Smooth muscle cell (in vitro differentiated cells): ENCODE measurements around the gene C10orf71. TPM values are rescaled to one million over a fixed set of nuclear protein-coding genes. Genes with fewer than 3 reads are reported as not detected.

Experiments used
- DNase-seq: peaks from one replicate; lab custom pipeline; 2025; ENCODE audit not compliant: unreplicated experiment; lab: John Stamatoyannopoulos, UW
- H2AFZ ChIP-seq: fragments of 200-600 bp; sonication (generic); 2 replicates; pipeline ENCODE4 v1.6.0; 2016; ENCODE audit warnings: antibody characterized with exemption, low read depth, mild to moderate bottlenecking
- H3F3A ChIP-seq: fragments of 200-600 bp; sonication (generic); 2 replicates; pipeline ENCODE4 v1.6.0; 2017; ENCODE audit warnings: antibody characterized with exemption, low read depth
- H3K27ac ChIP-seq: fragments of 200-600 bp; sonication (generic); 2 replicates; pipeline ENCODE4 v1.5.1; 2016; ENCODE audit warnings: low read depth, mild to moderate bottlenecking
- H3K27me3 ChIP-seq: fragments of 200-600 bp; sonication (generic); 2 replicates; pipeline ENCODE4 v1.6.1; 2016; ENCODE audit warnings: low read depth, mild to moderate bottlenecking
- H3K36me3 ChIP-seq: fragments of 200-600 bp; sonication (generic); 2 replicates; pipeline ENCODE4 v1.5.1; 2016; ENCODE audit warnings: low read depth
- H3K4me1 ChIP-seq: fragments of 200-600 bp; sonication (generic); 2 replicates; pipeline ENCODE4 v1.5.1; 2016; ENCODE audit warnings: low read depth
- H3K4me2 ChIP-seq: fragments of 200-600 bp; sonication (generic); 2 replicates; pipeline ENCODE4 v1.6.0; 2016; ENCODE audit warnings: mild to moderate bottlenecking
- H3K4me3 ChIP-seq: fragments of 200-600 bp; sonication (generic); 2 replicates; pipeline ENCODE4 v1.5.1; 2016; ENCODE audit warnings: mild to moderate bottlenecking
- H3K79me2 ChIP-seq: fragments of 200-600 bp; sonication (generic); 2 replicates; pipeline ENCODE4 v1.6.0; 2016; ENCODE audit warnings: low read depth, mild to moderate bottlenecking
- H3K9ac ChIP-seq: fragments of 200-600 bp; sonication (generic); 2 replicates; pipeline ENCODE4 v1.6.0; 2016; ENCODE audit warnings: low read depth
- H3K9me3 ChIP-seq: fragments of 200-600 bp; sonication (generic); replicated peaks from 2 replicates; pipeline ENCODE4 v1.5.1; 2016; ENCODE audit warnings: low read depth
- H4K20me1 ChIP-seq: fragments of 200-600 bp; sonication (generic); 2 replicates; pipeline ENCODE4 v1.6.0; 2016; ENCODE audit warnings: low read depth
- WGBS: methylation state at CpG from one replicate; pipeline ENCODE4 v1.1.7; 2016; ENCODE audit warnings: low lambda C conversion rate; 5-methylcytosine and 5-hydroxymethylcytosine counted together
- polyA plus RNA-seq: library from polyadenylated mRNA; unstranded; fragments of >200 nt; fragmentation: Nextera tagmentation; extraction: Ambion mirVana; gene quantifications from 2 replicates; pipeline ENCODE4 v1.2.1, GENCODE V29; 2016
- total RNA-seq: library from RNA; depleted of rRNA; stranded (reverse); fragments of >200 nt; gene quantifications from 2 replicates; pipeline ENCODE4 v1.2.3, GENCODE V29; 2014
- TF ChIP-seq, protein P1 (sequence below): fragments of 200-600 bp; sonication (generic); IDR thresholded peaks from 2 replicates; pipeline ENCODE4 v1.5.1; 2017; ENCODE audit warnings: borderline replicate concordance, mild to moderate bottlenecking, antibody characterized with exemption; ENCODE audit not compliant: insufficient read depth, poor library complexity, severe bottlenecking

C10orf71 gene
- total and polyA plus RNA-seq, 2 experiments from 2014 or later = not detected

DNA sequence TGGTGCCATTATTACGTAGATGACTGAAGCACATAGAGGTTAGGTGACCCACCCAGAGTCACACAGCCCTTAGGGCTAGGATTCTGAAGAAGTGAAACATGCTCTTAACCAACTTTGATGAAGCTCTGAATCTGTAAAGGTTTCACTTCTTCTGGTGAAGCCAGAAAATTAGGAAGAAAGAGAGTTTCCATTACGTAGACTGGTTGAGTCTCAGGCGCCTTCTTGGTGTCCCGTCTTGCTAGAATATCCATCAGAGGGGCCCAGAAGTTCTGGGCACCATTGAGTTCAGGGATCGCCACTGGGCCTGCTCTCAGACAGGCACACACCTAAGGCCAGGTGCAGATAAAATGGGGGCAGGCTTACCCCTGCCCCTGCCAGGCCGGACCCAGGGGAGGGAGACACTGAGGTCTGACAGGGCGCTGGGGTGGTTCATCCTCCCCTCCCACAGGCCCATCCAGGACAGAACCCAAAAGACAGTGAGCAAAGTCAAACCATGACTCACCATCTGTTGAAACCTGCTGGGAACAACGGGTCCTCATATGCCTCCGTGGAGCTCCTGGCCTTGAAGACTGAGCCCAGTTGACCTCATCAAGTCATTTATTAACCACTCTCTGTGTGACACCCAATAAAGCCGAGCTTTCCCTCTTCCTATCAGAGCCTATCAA is 63.8 kb downstream of the C10orf71 start:
- Histone ChIP-seq H3K27ac (no peak overlapping the region), H3K79me2 (no peaks in the 10 kb centered on the region), H3K4me3 (no peak overlapping the region), H3K36me3 (no peaks in the 10 kb centered on the region), H3K4me2 (no peak overlapping the region), H3K9ac (no peak overlapping the region), H4K20me1 (no peaks in the 10 kb centered on the region), H3K4me1 (no peaks in the 10 kb centered on the region), H3K27me3 (no peaks in the 10 kb centered on the region), H2AFZ (no peak overlapping the region), H3F3A (no peaks in the 10 kb centered on the region), H3K9me3 (no peaks in the 10 kb centered on the region)
- no peak for DNase-seq
- TF ChIP-seq, protein P1, sequence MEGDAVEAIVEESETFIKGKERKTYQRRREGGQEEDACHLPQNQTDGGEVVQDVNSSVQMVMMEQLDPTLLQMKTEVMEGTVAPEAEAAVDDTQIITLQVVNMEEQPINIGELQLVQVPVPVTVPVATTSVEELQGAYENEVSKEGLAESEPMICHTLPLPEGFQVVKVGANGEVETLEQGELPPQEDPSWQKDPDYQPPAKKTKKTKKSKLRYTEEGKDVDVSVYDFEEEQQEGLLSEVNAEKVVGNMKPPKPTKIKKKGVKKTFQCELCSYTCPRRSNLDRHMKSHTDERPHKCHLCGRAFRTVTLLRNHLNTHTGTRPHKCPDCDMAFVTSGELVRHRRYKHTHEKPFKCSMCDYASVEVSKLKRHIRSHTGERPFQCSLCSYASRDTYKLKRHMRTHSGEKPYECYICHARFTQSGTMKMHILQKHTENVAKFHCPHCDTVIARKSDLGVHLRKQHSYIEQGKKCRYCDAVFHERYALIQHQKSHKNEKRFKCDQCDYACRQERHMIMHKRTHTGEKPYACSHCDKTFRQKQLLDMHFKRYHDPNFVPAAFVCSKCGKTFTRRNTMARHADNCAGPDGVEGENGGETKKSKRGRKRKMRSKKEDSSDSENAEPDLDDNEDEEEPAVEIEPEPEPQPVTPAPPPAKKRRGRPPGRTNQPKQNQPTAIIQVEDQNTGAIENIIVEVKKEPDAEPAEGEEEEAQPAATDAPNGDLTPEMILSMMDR = no peak
- 89% methylated on average over 10 of the region's 10 CpGs for WGBS

DNA sequence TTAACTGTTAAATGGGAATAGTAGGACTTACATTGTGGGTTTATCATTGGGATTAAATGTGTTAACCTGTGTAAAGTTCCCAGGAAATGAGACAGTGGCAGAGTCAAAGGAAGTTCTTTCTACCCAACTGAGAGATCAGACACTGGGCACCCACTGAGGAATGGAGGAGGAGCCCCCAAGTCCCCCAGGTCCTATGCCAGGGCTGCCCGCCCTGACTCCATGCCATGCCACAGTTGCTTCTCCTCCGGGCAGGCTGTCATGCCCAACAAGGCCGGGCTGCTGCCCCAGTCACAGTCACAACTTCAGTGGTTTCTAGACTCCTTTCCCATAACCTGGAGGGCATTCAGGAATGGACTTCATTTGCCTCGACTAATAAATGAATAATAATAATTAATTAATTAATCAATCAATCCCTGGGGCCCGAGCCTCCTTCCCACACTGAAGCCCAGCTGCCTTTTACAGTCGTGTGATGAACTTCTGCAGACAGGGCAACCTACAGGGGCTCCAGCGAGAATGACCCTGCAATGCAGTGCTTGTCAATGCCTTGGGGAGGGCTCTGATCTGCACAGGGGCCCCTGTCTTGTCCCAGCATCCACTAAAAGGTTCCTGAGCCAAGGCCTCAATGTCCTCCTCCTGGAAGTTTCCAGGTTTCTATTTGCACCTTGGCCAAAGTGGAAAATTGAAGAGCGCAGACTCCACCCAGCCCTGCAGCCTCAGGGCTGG is 64.5 kb downstream of the C10orf71 start:
- H3K4me2 ChIP-seq = no peak overlapping the region
- no peak overlapping the region for H3K4me3 ChIP-seq
- WGBS = 87% methylated on average over 8 of the region's 8 CpGs
- no peaks in the 10 kb centered on the region for H3F3A ChIP-seq
- no peaks in the 10 kb centered on the region for H3K9me3 ChIP-seq
- H3K79me2 ChIP-seq = no peaks in the 10 kb centered on the region
- H2AFZ ChIP-seq = no peak overlapping the region
- TF ChIP-seq, protein P1 = no peak
- no peaks in the 10 kb centered on the region for H4K20me1 ChIP-seq
- no peak overlapping the region for H3K27ac ChIP-seq
- DNase-seq = no peak
- no peak overlapping the region for H3K9ac ChIP-seq
- H3K36me3 ChIP-seq = no peaks in the 10 kb centered on the region
- H3K27me3 ChIP-seq = no peaks in the 10 kb centered on the region
- H3K4me1 ChIP-seq = no peaks in the 10 kb centered on the region

DNA sequence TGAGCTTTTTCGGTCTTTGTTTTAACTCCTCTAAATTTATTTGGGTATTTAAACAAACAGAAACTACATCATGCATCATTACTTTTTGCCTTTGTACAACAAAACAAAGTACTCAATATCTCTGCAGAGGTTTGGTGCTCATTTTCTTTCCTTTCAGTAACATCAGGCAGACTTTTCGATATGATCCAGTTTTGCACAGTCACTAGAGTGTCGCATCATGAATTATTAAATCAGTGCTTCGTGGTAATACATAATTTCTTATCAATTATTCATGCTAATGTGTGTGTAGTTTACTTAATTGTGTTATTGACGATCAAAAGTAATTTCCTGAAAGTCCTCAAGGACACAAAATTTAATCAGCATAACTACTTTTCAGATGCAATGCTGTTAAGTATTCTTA is 65.1 kb downstream of the C10orf71 start:
- no peak overlapping the region for H3K4me2 ChIP-seq
- no peak for DNase-seq
- no peak overlapping the region for H2AFZ ChIP-seq
- TF ChIP-seq, protein P1 = no peak
- H3K36me3 ChIP-seq = no peaks in the 10 kb centered on the region
- no peak overlapping the region for H3K4me3 ChIP-seq
- no peaks in the 10 kb centered on the region for H3K4me1 ChIP-seq
- H3K9ac ChIP-seq = no peak overlapping the region
- 91% methylated on average over 5 of the region's 5 CpGs for WGBS
- H3K9me3 ChIP-seq = no peaks in the 10 kb centered on the region
- H4K20me1 ChIP-seq = no peaks in the 10 kb centered on the region
- no peak overlapping the region for H3K27ac ChIP-seq
- H3K79me2 ChIP-seq = no peaks in the 10 kb centered on the region
- no peaks in the 10 kb centered on the region for H3K27me3 ChIP-seq
- no peaks in the 10 kb centered on the region for H3F3A ChIP-seq
